NB4 (cell line): ENCODE measurements around the gene LGALS9.

Experiments used
- DNase-seq: peaks from one replicate; pipeline ENCODE4 v3.0.0; 2010; ENCODE audit warnings: low read depth
- H3K4me3 ChIP-seq: one replicate; pipeline ENCODE4 v1.5.1; 2011; ENCODE audit warnings: mild to moderate bottlenecking, low read depth, low read length, moderate library complexity
- MYC ChIP-seq: IDR thresholded peaks from 2 replicates; pipeline ENCODE4 v1.6.1; 2011; ENCODE audit warnings: low read depth, low read length
- POLR2A ChIP-seq: IDR thresholded peaks from 2 replicates; pipeline ENCODE4 v1.6.1; 2011; ENCODE audit warnings: mild to moderate bottlenecking; ENCODE audit not compliant: insufficient read length; ENCODE audit errors: extremely low read depth
- TF ChIP-seq, protein P1 (sequence below): IDR thresholded peaks from one replicate; pipeline ENCODE4 v1.5.1; 2012; ENCODE audit warnings: low read depth, low read length
- TF ChIP-seq, protein P2 (sequence below): IDR thresholded peaks from 2 replicates; pipeline ENCODE4 v1.6.1; 2011; ENCODE audit warnings: low read depth, low read length

Gene LGALS9

DNA sequence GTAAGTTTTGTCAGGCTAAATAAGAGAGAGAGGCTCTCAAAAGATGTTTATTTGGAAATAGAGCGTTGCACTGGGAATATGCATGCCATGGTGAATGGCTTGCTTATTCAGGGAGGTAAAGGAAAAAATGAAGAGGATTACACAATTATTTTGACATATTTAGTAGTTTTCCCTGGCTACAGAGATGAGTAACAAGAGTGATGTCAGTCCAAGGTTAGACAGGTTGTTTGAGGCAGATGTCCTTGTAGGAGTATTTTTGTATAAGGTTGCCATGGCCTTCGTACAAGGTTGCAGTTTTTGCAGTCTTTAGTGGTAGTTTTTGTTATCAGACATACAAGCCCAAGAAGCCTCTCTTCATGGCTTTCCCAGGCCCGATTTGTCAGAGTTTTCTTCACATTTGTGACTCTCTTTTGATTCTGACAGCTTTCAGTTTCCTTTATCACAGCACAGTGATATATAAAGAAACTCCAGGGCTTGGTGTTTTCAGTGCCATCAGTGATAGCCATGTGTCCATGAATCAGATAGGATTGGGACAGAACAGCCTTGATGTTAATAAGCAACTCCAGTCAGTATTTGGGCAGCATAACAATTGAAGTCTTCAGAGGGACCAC, 18.7 kb upstream of the LGALS9 start:
- no peak for TF ChIP-seq MYC
- no peak for DNase-seq
- no peak overlapping the region for H3K4me3 ChIP-seq

DNA sequence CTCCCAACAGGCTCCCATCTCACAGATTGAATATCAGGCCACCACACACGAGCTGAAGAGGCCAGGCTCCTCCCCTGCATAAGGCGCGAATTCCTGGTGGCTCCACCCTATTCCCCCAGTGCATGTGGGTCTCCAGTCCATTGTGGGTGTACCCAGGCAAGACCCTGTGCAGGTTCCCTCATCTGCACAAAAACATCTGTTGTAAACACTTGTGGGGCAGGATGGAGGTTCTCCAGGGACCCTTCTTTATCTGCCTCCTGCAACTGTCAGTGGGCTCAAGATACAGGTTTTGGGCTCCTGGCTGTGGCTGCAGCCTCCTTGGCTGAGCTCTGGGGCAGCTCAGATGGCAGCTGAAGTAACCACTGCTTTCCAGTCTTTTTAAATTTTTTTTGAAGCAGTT, 17.6 kb upstream of the LGALS9 start:
- TF ChIP-seq, protein P1, sequence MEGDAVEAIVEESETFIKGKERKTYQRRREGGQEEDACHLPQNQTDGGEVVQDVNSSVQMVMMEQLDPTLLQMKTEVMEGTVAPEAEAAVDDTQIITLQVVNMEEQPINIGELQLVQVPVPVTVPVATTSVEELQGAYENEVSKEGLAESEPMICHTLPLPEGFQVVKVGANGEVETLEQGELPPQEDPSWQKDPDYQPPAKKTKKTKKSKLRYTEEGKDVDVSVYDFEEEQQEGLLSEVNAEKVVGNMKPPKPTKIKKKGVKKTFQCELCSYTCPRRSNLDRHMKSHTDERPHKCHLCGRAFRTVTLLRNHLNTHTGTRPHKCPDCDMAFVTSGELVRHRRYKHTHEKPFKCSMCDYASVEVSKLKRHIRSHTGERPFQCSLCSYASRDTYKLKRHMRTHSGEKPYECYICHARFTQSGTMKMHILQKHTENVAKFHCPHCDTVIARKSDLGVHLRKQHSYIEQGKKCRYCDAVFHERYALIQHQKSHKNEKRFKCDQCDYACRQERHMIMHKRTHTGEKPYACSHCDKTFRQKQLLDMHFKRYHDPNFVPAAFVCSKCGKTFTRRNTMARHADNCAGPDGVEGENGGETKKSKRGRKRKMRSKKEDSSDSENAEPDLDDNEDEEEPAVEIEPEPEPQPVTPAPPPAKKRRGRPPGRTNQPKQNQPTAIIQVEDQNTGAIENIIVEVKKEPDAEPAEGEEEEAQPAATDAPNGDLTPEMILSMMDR = no peak
- TF ChIP-seq MYC (no peak), POLR2A (no peak)
- TF ChIP-seq, protein P2, sequence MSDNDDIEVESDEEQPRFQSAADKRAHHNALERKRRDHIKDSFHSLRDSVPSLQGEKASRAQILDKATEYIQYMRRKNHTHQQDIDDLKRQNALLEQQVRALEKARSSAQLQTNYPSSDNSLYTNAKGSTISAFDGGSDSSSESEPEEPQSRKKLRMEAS = no peak
- no peak overlapping the region for H3K4me3 ChIP-seq
- DNase-seq = no peak

DNA sequence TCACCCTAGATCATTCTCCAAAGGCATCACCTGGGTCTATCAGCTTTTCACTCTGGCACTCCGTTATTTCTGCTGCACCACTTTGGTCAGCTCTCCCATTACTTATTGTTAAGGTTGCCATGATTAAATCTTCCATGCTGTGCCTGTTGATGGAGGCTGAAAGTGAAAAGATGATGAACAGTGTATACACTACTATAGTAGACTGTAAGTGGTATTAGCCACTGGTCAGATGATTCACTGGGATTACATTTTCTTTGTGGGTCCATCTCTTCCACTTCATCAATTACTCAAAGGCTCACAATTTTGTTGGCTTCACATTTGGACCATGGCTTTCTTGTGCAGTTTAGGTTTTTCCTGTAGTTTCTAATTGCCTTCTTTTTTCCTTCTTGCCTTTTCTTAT, 15.9 kb upstream of the LGALS9 start:
- TF ChIP-seq, protein P1 = no peak
- TF ChIP-seq POLR2A (no peak), MYC (no peak)
- TF ChIP-seq, protein P2 = no peak
- DNase-seq = no peak
- H3K4me3 ChIP-seq = no peak overlapping the region

DNA sequence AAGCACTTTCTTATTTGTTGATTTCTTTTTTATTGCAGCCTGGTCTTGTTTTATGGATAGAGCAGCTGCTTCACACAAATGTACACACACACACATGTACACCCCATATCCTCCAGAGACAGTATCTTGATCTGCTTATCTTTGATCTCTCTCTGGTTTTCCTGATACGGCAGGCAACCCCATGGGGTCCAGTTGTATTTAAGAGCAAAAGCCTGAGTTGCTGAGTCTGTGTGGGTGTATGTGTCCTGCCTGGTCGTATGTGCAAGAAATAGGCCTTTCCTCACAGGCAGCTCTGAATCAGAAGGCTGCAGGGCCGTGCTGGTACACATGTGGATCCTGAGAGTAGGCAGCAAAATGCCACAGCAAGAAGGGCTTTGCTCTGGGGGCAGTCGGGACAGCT, 14.6 kb upstream of the LGALS9 start:
- peak; percentile 40 for DNase-seq
- TF ChIP-seq, protein P2 = no peak
- TF ChIP-seq POLR2A = no peak
- TF ChIP-seq, protein P1 = no peak
- H3K4me3 ChIP-seq = no peak overlapping the region

DNA sequence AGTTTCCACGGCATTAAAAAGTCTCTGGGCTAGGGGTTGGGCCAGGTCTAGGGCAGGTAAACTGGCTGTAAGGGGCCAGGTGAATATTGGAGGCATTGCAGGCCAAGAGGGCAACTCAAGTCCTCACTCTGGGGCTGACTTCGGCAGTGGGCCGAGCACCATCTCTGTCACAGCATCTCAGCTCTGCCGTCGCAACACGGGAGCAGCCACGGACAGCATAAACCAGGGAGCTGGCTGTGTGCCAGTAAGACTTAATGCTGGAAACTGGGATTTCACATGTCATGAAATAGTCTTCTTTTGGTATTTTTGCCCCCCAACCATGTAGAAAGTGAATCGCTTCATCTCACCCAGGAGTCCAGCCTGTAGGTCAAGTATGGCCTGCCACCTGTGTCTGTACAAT, 12.6 kb upstream of the LGALS9 start:
- no peak overlapping the region for H3K4me3 ChIP-seq
- TF ChIP-seq POLR2A (no peak), MYC (no peak)
- TF ChIP-seq, protein P1 = no peak
- DNase-seq = no peak

DNA sequence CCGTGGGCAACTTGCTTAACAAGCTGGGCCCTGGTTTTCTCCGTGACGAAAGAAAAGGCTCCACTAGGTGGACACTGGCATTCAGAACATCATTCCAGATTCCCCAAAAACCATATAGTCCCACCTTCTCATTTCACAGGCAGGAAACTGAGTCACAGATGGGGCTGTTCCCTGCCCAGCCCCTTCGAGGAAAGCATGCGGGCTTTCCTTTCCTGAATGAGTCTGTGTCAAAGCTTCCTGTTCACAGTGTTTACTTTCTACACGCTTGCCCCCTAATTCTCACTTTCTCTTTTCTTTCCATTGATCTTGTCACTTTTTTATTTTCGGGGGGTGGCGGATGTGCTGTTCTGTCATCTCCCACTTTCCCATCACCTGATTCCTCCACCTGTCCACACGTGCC, 10.3 kb upstream of the LGALS9 start:
- no peak overlapping the region for H3K4me3 ChIP-seq
- DNase-seq = no peak
- TF ChIP-seq MYC = no peak
- TF ChIP-seq, protein P2 = no peak
- TF ChIP-seq, protein P1 = no peak
- no peak for TF ChIP-seq POLR2A

DNA sequence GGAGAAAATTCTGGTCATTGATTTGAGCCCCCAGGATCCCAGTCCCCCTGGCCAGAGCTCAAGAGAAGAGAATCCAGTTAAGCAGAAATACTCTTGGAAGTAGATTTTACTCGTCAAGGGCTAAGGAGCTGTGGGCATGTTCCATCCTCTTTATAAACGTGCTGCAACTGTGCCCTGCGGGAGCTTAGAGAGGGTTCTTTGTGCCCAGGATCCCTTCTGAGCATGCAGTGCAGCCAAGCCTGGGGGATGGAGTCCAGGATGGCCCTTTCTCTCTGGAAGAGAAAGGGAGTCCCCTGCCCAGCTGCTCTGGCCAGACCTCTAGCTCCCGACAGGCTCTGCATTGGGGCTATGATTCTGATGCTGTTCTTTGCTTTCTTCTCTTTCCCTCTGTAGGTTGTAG, 9.5 kb upstream of the LGALS9 start:
- no peak overlapping the region for H3K4me3 ChIP-seq
- TF ChIP-seq POLR2A (no peak), MYC (no peak)
- TF ChIP-seq, protein P1 = no peak
- TF ChIP-seq, protein P2 = no peak
- no peak for DNase-seq
